ENCODE data around the gene TWIST2. TPM values are rescaled to one million over a fixed set of nuclear protein-coding genes. Genes with fewer than 3 reads are reported as not detected.

Gene TWIST2
- polyA plus RNA-seq, 3 donors from 2014 or later: 0.17 to 0.61 TPM; not detected in 1

GRCh38 chr2:238865015-238865719, 17.3 kb downstream of the TWIST2 start:
- H3K9me3 Mint-ChIP-seq: peaks cover 0 to 5% (median 0%) of the 10 kb centered on the region in 6 donors
- H3K36me3 Mint-ChIP-seq: no peaks in the 10 kb centered on the region
- H3K27me3 Mint-ChIP-seq (ENCODE audit: low read depth in 3 of 3): peaks cover 3 to 8% (median 3%) of the 10 kb centered on the region in 3 donors
- no peak overlapping the region for H3K4me3 Mint-ChIP-seq
- no peak overlapping the region for H3K27ac Mint-ChIP-seq
- H3K4me1 Mint-ChIP-seq: no peaks in the 10 kb centered on the region
- no peak for DNase-seq

GRCh38 chr2:238865744-238866355, 18.0 kb downstream of the TWIST2 start:
- H3K36me3 Mint-ChIP-seq: no peaks in the 10 kb centered on the region
- no peak overlapping the region for H3K4me3 Mint-ChIP-seq
- H3K27ac Mint-ChIP-seq: no peak overlapping the region
- H3K9me3 Mint-ChIP-seq: peaks cover 0 to 5% (median 0%) of the 10 kb centered on the region in 6 donors
- H3K4me1 Mint-ChIP-seq: no peaks in the 10 kb centered on the region
- peaks cover 3 to 8% (median 3%) of the 10 kb centered on the region in 3 donors for H3K27me3 Mint-ChIP-seq (ENCODE audit: low read depth in 3 of 3)
- DNase-seq: no peak

- Mint-ChIP-seq H3K36me3 (no peaks in the 10 kb centered on the region), H3K27me3 (ENCODE audit: low read depth in 3 of 3) (peaks cover 3 to 9% (median 4%) of the 10 kb centered on the region in 3 donors), H3K4me3 (no peak overlapping the region), H3K4me1 (no peaks in the 10 kb centered on the region), H3K27ac (no peak overlapping the region), H3K9me3 (peaks cover 0 to 5% (median 0%) of the 10 kb centered on the region in 6 donors)
- no peak for DNase-seq
Observed at GRCh38 chr2:238866656-238867277, 18.9 kb downstream of the TWIST2 start.

GRCh38 chr2:238868067-238868524, 20.2 kb downstream of the TWIST2 start:
- Mint-ChIP-seq H3K36me3 (no peaks in the 10 kb centered on the region), H3K9me3 (peaks cover 0 to 5% (median 0%) of the 10 kb centered on the region in 6 donors), H3K4me3 (no peak overlapping the region), H3K27ac (no peak overlapping the region), H3K27me3 (ENCODE audit: low read depth in 3 of 3) (peaks cover 3 to 9% (median 7%) of the 10 kb centered on the region in 3 donors), H3K4me1 (no peaks in the 10 kb centered on the region)
- DNase-seq: no peak

- no peak overlapping the region for H3K4me3 Mint-ChIP-seq
- no peak for DNase-seq
- H3K4me1 Mint-ChIP-seq: no peaks in the 10 kb centered on the region
- peaks cover 3 to 9% (median 7%) of the 10 kb centered on the region in 3 donors for H3K27me3 Mint-ChIP-seq (ENCODE audit: low read depth in 3 of 3)
- no peaks in the 10 kb centered on the region for H3K36me3 Mint-ChIP-seq
- peaks cover 0 to 5% (median 0%) of the 10 kb centered on the region in 6 donors for H3K9me3 Mint-ChIP-seq
- peak overlapping the region in 2 of 6 donors; percentile 11 to 16 for H3K27ac Mint-ChIP-seq
Observed at GRCh38 chr2:238868616-238869292, 20.9 kb downstream of the TWIST2 start.

GRCh38 chr2:238869293-238870124, 21.6 kb downstream of the TWIST2 start:
- Mint-ChIP-seq H3K36me3 (no peaks in the 10 kb centered on the region), H3K4me1 (no peaks in the 10 kb centered on the region), H3K27ac (peak overlapping the region in 4 of 6 donors; percentile 53 to 86 (median 76)), H3K9me3 (peaks cover 0 to 5% (median 0%) of the 10 kb centered on the region in 6 donors), H3K27me3 (ENCODE audit: low read depth in 3 of 3) (peaks cover 3 to 9% (median 7%) of the 10 kb centered on the region in 3 donors), H3K4me3 (no peak overlapping the region)
- no peak for DNase-seq

- Mint-ChIP-seq H3K27ac (no peak overlapping the region), H3K27me3 (ENCODE audit: low read depth in 3 of 3) (peaks cover 3 to 8% (median 7%) of the 10 kb centered on the region in 3 donors), H3K4me3 (no peak overlapping the region), H3K9me3 (peaks cover 0 to 5% (median 0%) of the 10 kb centered on the region in 6 donors), H3K4me1 (no peaks in the 10 kb centered on the region), H3K36me3 (no peaks in the 10 kb centered on the region)
- DNase-seq: no peak
Observed at GRCh38 chr2:238870261-238870660, 22.4 kb downstream of the TWIST2 start.

- no peak for DNase-seq
- peaks cover 3 to 8% (median 7%) of the 10 kb centered on the region in 3 donors for H3K27me3 Mint-ChIP-seq (ENCODE audit: low read depth in 3 of 3)
- no peaks in the 10 kb centered on the region for H3K36me3 Mint-ChIP-seq
- no peak overlapping the region for H3K4me3 Mint-ChIP-seq
- H3K27ac Mint-ChIP-seq: peak overlapping the region in 1 of 6 donors; percentile 71
- no peaks in the 10 kb centered on the region for H3K4me1 Mint-ChIP-seq
- peaks cover 0 to 5% (median 0%) of the 10 kb centered on the region in 6 donors for H3K9me3 Mint-ChIP-seq
Observed at GRCh38 chr2:238872026-238872425, 24.1 kb downstream of the TWIST2 start.

GRCh38 chr2:238872628-238873380, 24.9 kb downstream of the TWIST2 start:
- peaks cover 0 to 5% (median 0%) of the 10 kb centered on the region in 6 donors for H3K9me3 Mint-ChIP-seq
- no peaks in the 10 kb centered on the region for H3K36me3 Mint-ChIP-seq
- DNase-seq: no peak
- H3K27ac Mint-ChIP-seq: no peak overlapping the region
- H3K4me1 Mint-ChIP-seq: no peaks in the 10 kb centered on the region
- H3K27me3 Mint-ChIP-seq (ENCODE audit: low read depth in 3 of 3): peaks cover under 1 to 8% (median 4%) of the 10 kb centered on the region in 3 donors
- H3K4me3 Mint-ChIP-seq: no peak overlapping the region

- H3K4me3 Mint-ChIP-seq: no peak overlapping the region
- H3K27ac Mint-ChIP-seq: no peak overlapping the region
- H3K36me3 Mint-ChIP-seq: no peaks in the 10 kb centered on the region
- H3K9me3 Mint-ChIP-seq: peaks cover 0 to 5% (median 0%) of the 10 kb centered on the region in 6 donors
- DNase-seq: no peak
- H3K4me1 Mint-ChIP-seq: no peaks in the 10 kb centered on the region
- peaks cover 0 to 7% (median 4%) of the 10 kb centered on the region in 3 donors for H3K27me3 Mint-ChIP-seq (ENCODE audit: low read depth in 3 of 3)
Observed at GRCh38 chr2:238873381-238873801, 25.5 kb downstream of the TWIST2 start.

- DNase-seq: no peak
- no peaks in the 10 kb centered on the region for H3K4me1 Mint-ChIP-seq
- no peaks in the 10 kb centered on the region for H3K36me3 Mint-ChIP-seq
- H3K27ac Mint-ChIP-seq: no peak overlapping the region
- peaks cover 0 to 4% (median 3%) of the 10 kb centered on the region in 3 donors for H3K27me3 Mint-ChIP-seq (ENCODE audit: low read depth in 3 of 3)
- peaks cover 0 to 5% (median 0%) of the 10 kb centered on the region in 6 donors for H3K9me3 Mint-ChIP-seq
- H3K4me3 Mint-ChIP-seq: no peak overlapping the region
Observed at GRCh38 chr2:238873841-238874240, 26.0 kb downstream of the TWIST2 start.

GRCh38 chr2:238874330-238875050, 26.6 kb downstream of the TWIST2 start:
- no peak for DNase-seq
- H3K4me1 Mint-ChIP-seq: no peaks in the 10 kb centered on the region
- H3K36me3 Mint-ChIP-seq: no peaks in the 10 kb centered on the region
- no peak overlapping the region for H3K4me3 Mint-ChIP-seq
- peaks cover 0 to 5% (median 0%) of the 10 kb centered on the region in 6 donors for H3K9me3 Mint-ChIP-seq
- no peak overlapping the region for H3K27ac Mint-ChIP-seq
- peaks cover 0 to 6% (median 4%) of the 10 kb centered on the region in 3 donors for H3K27me3 Mint-ChIP-seq (ENCODE audit: low read depth in 3 of 3)

Data from immature natural killer cell (primary cell).